ENCODE results near the gene ADAP1. TPM values are rescaled to one million over a fixed set of nuclear protein-coding genes. Genes with fewer than 3 reads are reported as not detected.

Gene ADAP1
- total and polyA plus RNA-seq, 2 of the 13 experiments (the other 11 are each of a cell fraction or from before 2014, with no cell fraction given) = 10.5 to 24.6 TPM

- peak; percentile 72; the same call in 1 of the 2 replicates for TF ChIP-seq ZNF281 (CRISPR knock-in tag; IDR thresholded peaks at IDR 0.05; ENCODE audit: borderline replicate concordance)
- TF ChIP-seq HIC2 (CRISPR knock-in tag; IDR thresholded peaks at IDR 0.05; ENCODE audit: low read depth) = peak; percentile 80; the same call in 1 of the 2 replicates
- peak; percentile 78 for TF ChIP-seq HNRNPL (IDR thresholded peaks at IDR 0.05; ENCODE audit: low read depth, low read length)
Observed at GRCh38 chr7:945556-946255, 8.8 kb downstream of the ADAP1 start (continued).

GRCh38 chr7:945147-945555 lies 9.3 kb downstream of the ADAP1 start:
- peak overlapping the region; percentile 76; the same call in 1 of the 2 replicates for H3K4me2 ChIP-seq (ENCODE audit: low read depth, low read length)
- BruUV-seq (replicated peaks) = no TSS peak

More at GRCh38 chr7:945147-945555, 9.3 kb downstream of the ADAP1 start:
- H3K4me1 ChIP-seq (ENCODE audit: insufficient read depth, low read length) = peaks cover 31% of the 10 kb centered on the region
- no peaks in the 10 kb centered on the region for H4K20me1 ChIP-seq (ENCODE audit: insufficient read depth, low read length)
- H3K27ac ChIP-seq (ENCODE audit: extremely low read length, insufficient read depth, low read length) = no peak overlapping the region
- intact Hi-C loops (cut with micrococcal nuclease; ENCODE audit: unreplicated experiment) (no loop called here), in situ Hi-C loops (cut with HindIII; ENCODE audit: extremely low pct_ligation_motif_present, low pct_unique_long_range_greater_than_20kb) (no loop called here)
- H3K4me3 ChIP-seq (replicated peaks in 1 of 3; ENCODE audit: insufficient read depth in 1 of 3, low read depth in 2 of 3, low read length in 3 of 3) = no peak overlapping the region
- no peak overlapping the region for H3K9ac ChIP-seq (ENCODE audit: insufficient read depth, low read depth, low read length)
- H3K9me3 ChIP-seq (ENCODE audit: low read length) = no peaks in the 10 kb centered on the region
- FAIRE-seq (no peak), DNase-seq (ENCODE audit: low spot score) (no peak), ATAC-seq (peak; percentile 37)
- TF ChIP-seq PHF5A (CRISPR knock-in tag; IDR thresholded peaks at IDR 0.05; ENCODE audit: low read depth, unreplicated experiment) (no peak), KAT7 (CRISPR knock-in tag; IDR thresholded peaks at IDR 0.05; ENCODE audit: borderline replicate concordance) (no peak), NRL (CRISPR knock-in tag; IDR thresholded peaks at IDR 0.05; ENCODE audit: borderline replicate concordance) (0 out of 2 replicates have a peak, but pooled peaks have one; percentile 23)
- no peak overlapping the region for H2AFZ ChIP-seq (ENCODE audit: low read length)
- H3K79me2 ChIP-seq (ENCODE audit: insufficient read depth, low read length) = no peaks in the 10 kb centered on the region
- no peaks in the 10 kb centered on the region for H3K27me3 ChIP-seq (ENCODE audit: control insufficient read depth in 1 of 2, insufficient read depth in 2 of 2, low read length in 2 of 2)
- CTCF ChIA-PET (ENCODE audit: low intra/inter-chr PET ratio, low total read pairs) = no interaction called here
- WGBS (ENCODE audit: low lambda C conversion rate) = 92% methylated on average over 5 of the region's 13 CpGs
- no peaks in the 10 kb centered on the region; a peak in 1 of 5 replicates for H3K36me3 ChIP-seq (replicated peaks in 1 of 2; ENCODE audit: control insufficient read depth in 1 of 2, insufficient read depth in 2 of 2, low read length in 2 of 2)
- POLR2A ChIA-PET = no interaction called here
